IMR-90 (cell line): ENCODE data around the gene TRAF7. TPM values are rescaled to one million over a fixed set of nuclear protein-coding genes. Genes with fewer than 3 reads are reported as not detected.

Source experiments
- ATAC-seq: fragments of 200-7000 bp; cut with Tn5 transposase; 2 replicates; pipeline ENCODE4 v1.9.1; 2020; ENCODE audit warnings: low read depth, mild to moderate bottlenecking, moderate library complexity
- BruUV-seq: library from RNA; stranded (reverse); fragments of 400-500 nt; replicated peaks from 2 replicates; lab custom pipeline; 2021; lab: Mats Ljungman, UMichigan
- CTCF ChIA-PET: fragments of 300-600 bp; formaldehyde crosslinking; extraction: SDS; loops from one replicate; lab custom pipeline; 2021; ENCODE audit warnings: antibody characterized with exemption; lab: Yijun Ruan, JAX
- POLR2A ChIA-PET: fragments of 300-600 bp; sonication (Branson Sonifier 250); formaldehyde crosslinking; loops from one replicate; lab custom pipeline; 2022; ENCODE audit warnings: antibody characterized with exemption; ENCODE audit not compliant: unreplicated experiment; lab: Charles Lee
- DNase-seq: peaks from one replicate; pipeline ENCODE4 v3.0.0; 2013
- H2AFZ ChIP-seq: replicated peaks from 2 replicates; pipeline ENCODE3; 2013; ENCODE audit warnings: low read length, mild to moderate bottlenecking; ENCODE audit not compliant: poor library complexity
- H2AK5ac ChIP-seq: 2 replicates; pipeline ENCODE4 v1.6.1; 2013; ENCODE audit warnings: low read depth, low read length, inconsistent platforms
- H2AK9ac ChIP-seq: replicated peaks from 2 replicates; pipeline ENCODE3; 2013; ENCODE audit warnings: mild to moderate bottlenecking, low read depth, low read length, moderate library complexity; ENCODE audit not compliant: poor library complexity
- H2BK120ac ChIP-seq: 2 replicates; pipeline ENCODE4 v1.6.1; 2013; ENCODE audit warnings: low read depth, low read length, inconsistent platforms
- H2BK15ac ChIP-seq: 3 replicates; pipeline ENCODE4 v1.6.1; 2013; ENCODE audit warnings: low read depth, low read length, inconsistent platforms
- H2BK20ac ChIP-seq: 2 replicates; pipeline ENCODE4 v1.6.1; 2013; ENCODE audit warnings: low read depth, mild to moderate bottlenecking, inconsistent platforms, low read length, moderate library complexity
- H2BK5ac ChIP-seq: 2 replicates; pipeline ENCODE4 v1.6.1; 2013; ENCODE audit warnings: mild to moderate bottlenecking, low read depth, low read length, inconsistent platforms; ENCODE audit not compliant: poor library complexity, severe bottlenecking
- H3K14ac ChIP-seq: replicated peaks from 2 replicates; pipeline ENCODE4 v1.6.1; 2013; ENCODE audit warnings: low read depth, low read length, inconsistent platforms
- H3K18ac ChIP-seq: 2 replicates; pipeline ENCODE4 v1.6.1; 2013; ENCODE audit warnings: low read depth, low read length, control low read depth
- H3K23ac ChIP-seq: 2 replicates; pipeline ENCODE4 v1.6.1; 2013; ENCODE audit warnings: low read depth, low read length, inconsistent platforms
- H3K27ac ChIP-seq: 2 replicates; pipeline ENCODE4 v1.5.1; 2013; ENCODE audit warnings: mild to moderate bottlenecking, control low read depth, low read length; ENCODE audit not compliant: insufficient read depth
- H3K27me3 ChIP-seq: 2 replicates; pipeline ENCODE4 v1.6.1; 2013; ENCODE audit warnings: low read length; ENCODE audit not compliant: control insufficient read depth, insufficient read depth
- H3K36me3 ChIP-seq: 2 replicates; pipeline ENCODE4 v1.6.1; 2013; ENCODE audit warnings: low read length, mixed read lengths; ENCODE audit not compliant: control insufficient read depth, insufficient read depth
- H3K4ac ChIP-seq: 2 replicates; pipeline ENCODE4 v1.6.1; 2013; ENCODE audit warnings: low read depth, low read length, inconsistent platforms
- H3K4me1 ChIP-seq: 2 replicates; pipeline ENCODE4 v1.6.1; 2013; ENCODE audit warnings: low read length, mixed read lengths; ENCODE audit not compliant: control insufficient read depth, insufficient read depth
- H3K4me2 ChIP-seq: 2 replicates; pipeline ENCODE4 v1.6.1; 2013; ENCODE audit warnings: low read depth, mild to moderate bottlenecking, control low read depth, low read length, moderate library complexity
- H3K4me3 ChIP-seq: 2 replicates; pipeline ENCODE4 v1.5.1; 2013; ENCODE audit warnings: low read depth, mild to moderate bottlenecking, control low read depth, low read length, moderate library complexity; ENCODE audit not compliant: insufficient read depth
- H3K56ac ChIP-seq: 2 replicates; pipeline ENCODE4 v1.6.1; 2013; ENCODE audit warnings: low read length, inconsistent platforms; ENCODE audit not compliant: insufficient read depth; ENCODE audit errors: extremely low read depth
- H3K79me1 ChIP-seq, 2 experiments: 2 replicates each; pipeline ENCODE4 v1.6.1; 2013; ENCODE audit warnings: low read length in 2 of 2, inconsistent platforms in 1 of 2, low read depth in 1 of 2
- H3K9ac ChIP-seq: 2 replicates; pipeline ENCODE4 v1.6.1; 2013; ENCODE audit warnings: low read depth, low read length, control low read depth
- H3K9me1 ChIP-seq: 2 replicates; pipeline ENCODE4 v1.6.1; 2013; ENCODE audit warnings: low read length, inconsistent platforms; ENCODE audit not compliant: insufficient read depth
- H3K9me3 ChIP-seq: 2 replicates; pipeline ENCODE4 v1.6.1; 2013; ENCODE audit warnings: low read length; ENCODE audit not compliant: control insufficient read depth, insufficient read depth
- H4K20me1 ChIP-seq: 2 replicates; pipeline ENCODE4 v1.6.1; 2013; ENCODE audit warnings: low read length, inconsistent platforms; ENCODE audit not compliant: insufficient read depth
- H4K5ac ChIP-seq: 2 replicates; pipeline ENCODE4 v1.6.1; 2013; ENCODE audit warnings: mild to moderate bottlenecking, low read depth, low read length, control low read depth
- H4K8ac ChIP-seq, 2 experiments: 2 replicates each; pipeline ENCODE4 v1.6.1; 2013; ENCODE audit warnings: low read depth in 2 of 2, low read length in 2 of 2, control low read depth in 1 of 2, inconsistent platforms in 1 of 2
- H4K91ac ChIP-seq: 2 replicates; pipeline ENCODE4 v1.6.1; 2013; ENCODE audit warnings: low read depth, low read length, inconsistent platforms; ENCODE audit not compliant: insufficient read depth
- BHLHE40 ChIP-seq: fragments of 150-350 bp; IDR thresholded peaks from 2 replicates; pipeline ENCODE4 v1.6.1; 2016; ENCODE audit warnings: mild to moderate bottlenecking, low read depth, low read length
- CEBPB ChIP-seq: IDR thresholded peaks from 2 replicates; pipeline ENCODE4 v1.6.1; 2012; ENCODE audit warnings: low read depth, low read length, improper control_type of control experiment
- CHD1 ChIP-seq: IDR thresholded peaks from 2 replicates; pipeline ENCODE4 v1.6.1; 2012; ENCODE audit warnings: low read depth, low read length, improper control_type of control experiment
- CTCF ChIP-seq: conservative IDR thresholded peaks from 2 replicates; pipeline ENCODE4 v1.5.1; 2012; ENCODE audit warnings: mild to moderate bottlenecking, low read depth, low read length, improper control_type of control experiment
- ELK1 ChIP-seq: fragments of 150-350 bp; IDR thresholded peaks from 2 replicates; pipeline ENCODE4 v1.6.1; 2016; ENCODE audit warnings: low read depth, mild to moderate bottlenecking, low read length, moderate library complexity, borderline replicate concordance
- FOS ChIP-seq: fragments of 150-350 bp; IDR thresholded peaks from 2 replicates; pipeline ENCODE4 v1.6.1; 2016; ENCODE audit warnings: low read depth, low read length
- MAFK ChIP-seq: IDR thresholded peaks from 2 replicates; pipeline ENCODE4 v1.6.1; 2012; ENCODE audit warnings: low read depth, low read length, improper control_type of control experiment
- MAZ ChIP-seq: IDR thresholded peaks from 2 replicates; pipeline ENCODE4 v1.6.1; 2012; ENCODE audit warnings: low read depth, mild to moderate bottlenecking, low read length, improper control_type of control experiment, moderate library complexity, borderline replicate concordance
- MXI1 ChIP-seq: IDR thresholded peaks from 2 replicates; pipeline ENCODE4 v1.6.1; 2012; ENCODE audit warnings: low read depth, mild to moderate bottlenecking, low read length, moderate library complexity, borderline replicate concordance
- NFE2L2 ChIP-seq: fragments of 150-350 bp; IDR thresholded peaks from 2 replicates; pipeline ENCODE4 v1.6.1; 2016; ENCODE audit warnings: low read depth, mild to moderate bottlenecking, low read length
- POLR2A ChIP-seq: IDR thresholded peaks from 2 replicates; pipeline ENCODE4 v1.6.1; 2012; ENCODE audit warnings: mild to moderate bottlenecking, low read depth, low read length
- RAD21 ChIP-seq: IDR thresholded peaks from 2 replicates; pipeline ENCODE4 v1.6.1; 2012; ENCODE audit warnings: low read length, improper control_type of control experiment
- RCOR1 ChIP-seq: IDR thresholded peaks from 2 replicates; pipeline ENCODE4 v1.6.1; 2012; ENCODE audit warnings: mild to moderate bottlenecking, low read length, improper control_type of control experiment; ENCODE audit not compliant: insufficient replicate concordance
- RFX5 ChIP-seq: IDR thresholded peaks from 2 replicates; pipeline ENCODE4 v1.8.0; 2012; ENCODE audit warnings: low read depth, mild to moderate bottlenecking, low read length, moderate library complexity
- SMC3 ChIP-seq: fragments of 150-350 bp; IDR thresholded peaks from 2 replicates; pipeline ENCODE4 v1.6.1; 2016; ENCODE audit warnings: low read depth, mild to moderate bottlenecking, antibody characterized with exemption, low read length, moderate library complexity
- USF2 ChIP-seq: fragments of 150-350 bp; IDR thresholded peaks from 2 replicates; pipeline ENCODE4 v1.6.1; 2017; ENCODE audit warnings: mild to moderate bottlenecking, antibody characterized with exemption, low read length, low read depth
- WGBS, 2 experiments: methylation state at CpG; one replicate each; pipeline versions ENCODE4 v1.1.5 to v1.1.7; 2013; ENCODE audit warnings: missing lambda C conversion rate in 2 of 2; ENCODE audit not compliant: insufficient read length in 1 of 2; ENCODE audit errors: extremely low coverage in 2 of 2; 5-methylcytosine and 5-hydroxymethylcytosine counted together
- dilution Hi-C: fragments of 300-500 bp; cut with HindIII; formaldehyde crosslinking; loops from one replicate; pipeline ENCODE4 v1.14.3; 2018; ENCODE audit warnings: low sequenced_read_pairs; ENCODE audit not compliant: unreplicated experiment
- in situ Hi-C: fragments of 300-500 bp; cut with MboI; formaldehyde crosslinking; loops from 3 replicates; pipeline ENCODE4 v1.14.3; 2019; ENCODE audit warnings: low sequenced_read_pairs, inconsistent platforms, mixed read lengths
- intact Hi-C: fragments of 100-400 bp; cut with micrococcal nuclease; formaldehyde crosslinking; loops from 2 replicates; pipeline ENCODE4 v1.10.0; 2022
- polyA plus RNA-seq, 3 experiments: library from polyadenylated mRNA; depleted of rRNA; stranded (reverse); fragments of >200 nt; gene quantifications; 2 replicates each; pipeline ENCODE4 v1.2.3, GENCODE V29; 2012; ENCODE audit warnings: low replicate concordance in 1 of 3
- total RNA-seq: library from RNA; depleted of rRNA; stranded (reverse); fragments of >200 nt; gene quantifications from 2 replicates; pipeline ENCODE4 v1.2.3, GENCODE V29; 2012

TRAF7 gene
- total and polyA plus RNA-seq, 2 of the 4 experiments (the other 2 are of a cell fraction) = 29.6 to 52.6 TPM

GRCh38 chr16:2207872-2208271 lies 52.3 kb downstream of the TRAF7 start:
- no peak overlapping the region for H3K27ac ChIP-seq
- H3K14ac ChIP-seq = no peak overlapping the region
- peaks cover 7% of the 10 kb centered on the region for H3K4me1 ChIP-seq
- H2BK120ac ChIP-seq = no peak overlapping the region
- H4K91ac ChIP-seq = no peak overlapping the region
- no peak overlapping the region for H4K5ac ChIP-seq
- H2AK5ac ChIP-seq = no peak overlapping the region
- H3K27me3 ChIP-seq = no peaks in the 10 kb centered on the region
- peaks cover 28% of the 10 kb centered on the region for H3K36me3 ChIP-seq
- peaks cover 6% of the 10 kb centered on the region; the same call in 1 of the 2 replicates for H3K9me1 ChIP-seq
- no peak for ATAC-seq
- dilution Hi-C loops = no loop called here
- H2AFZ ChIP-seq = no peak overlapping the region
- H2BK5ac ChIP-seq = no peak overlapping the region
- H3K4me2 ChIP-seq = no peak overlapping the region
- POLR2A ChIA-PET = no interaction called here
- H2BK15ac ChIP-seq = no peak overlapping the region
- TF ChIP-seq FOS (no peak), SMC3 (no peak), NFE2L2 (no peak), RAD21 (no peak), CTCF (no peak), MXI1 (no peak), MAFK (no peak), MAZ (no peak), USF2 (no peak), CEBPB (no peak), RCOR1 (no peak), RFX5 (no peak), CHD1 (no peak), ELK1 (no peak), BHLHE40 (no peak), POLR2A (no peak)
- H3K9ac ChIP-seq = no peak overlapping the region
- intact Hi-C loops = no loop called here
- H3K18ac ChIP-seq = no peak overlapping the region
- 95% methylated on average over 7 of the region's 9 CpGs; no CpG with 5 or more reads in 1 of the 2 experiments for WGBS, 2 experiments
- in situ Hi-C loops = no loop called here
- H3K9me3 ChIP-seq = no peaks in the 10 kb centered on the region
- H3K23ac ChIP-seq = no peak overlapping the region
- peaks cover 14% of the 10 kb centered on the region for H4K20me1 ChIP-seq
- no peak for DNase-seq
- no peak overlapping the region for H4K8ac ChIP-seq
- H2AK9ac ChIP-seq = no peak overlapping the region
- no TSS peak for BruUV-seq
- H2BK20ac ChIP-seq = no peak overlapping the region
- H3K4ac ChIP-seq = no peak overlapping the region
- no peak overlapping the region for H3K56ac ChIP-seq
- CTCF ChIA-PET = no interaction called here
- no peak overlapping the region for H3K4me3 ChIP-seq
- peaks cover 18 to 38% of the 10 kb centered on the region in 2 experiments for H3K79me1 ChIP-seq
